Stimulated activated effector memory CD8-positive, alpha-beta T cell treated with anti-CD3 and anti-CD28 coated beads, Interleukin-12 subunit alpha, Interleukin-12 subunit beta, amount 100 ng/mL, for 72 hours (primary cell): Measurements from ENCODE around the gene CAMK2A.

ENCODE experiments used
- ATAC-seq: fragments of 150-1000 bp; cut with Tn5 transposase; 2 replicates; pipeline ENCODE4 v1.10.0; 2021
- DNase-seq, 2 donors: peaks; one replicate each; pipeline ENCODE4 v3.0.0; 2021 to 2022; ENCODE audit warnings: low spot score in 2 of 2
- H3K27ac Mint-ChIP-seq: one replicate; pipeline ENCODE4 v1.8.0; 2022; ENCODE audit warnings: mild to moderate bottlenecking, mixed read lengths
- H3K36me3 Mint-ChIP-seq: one replicate; pipeline ENCODE4 v1.8.0; 2022; ENCODE audit warnings: mild to moderate bottlenecking, mixed read lengths
- H3K4me1 Mint-ChIP-seq: one replicate; pipeline ENCODE4 v1.8.0; 2022; ENCODE audit warnings: mixed read lengths
- H3K4me3 Mint-ChIP-seq: one replicate; pipeline ENCODE4 v1.8.0; 2022; ENCODE audit warnings: mild to moderate bottlenecking, mixed read lengths
- H3K9me3 Mint-ChIP-seq: one replicate; pipeline ENCODE4 v1.8.0; 2022; ENCODE audit warnings: mixed read lengths

Gene CAMK2A

DNA sequence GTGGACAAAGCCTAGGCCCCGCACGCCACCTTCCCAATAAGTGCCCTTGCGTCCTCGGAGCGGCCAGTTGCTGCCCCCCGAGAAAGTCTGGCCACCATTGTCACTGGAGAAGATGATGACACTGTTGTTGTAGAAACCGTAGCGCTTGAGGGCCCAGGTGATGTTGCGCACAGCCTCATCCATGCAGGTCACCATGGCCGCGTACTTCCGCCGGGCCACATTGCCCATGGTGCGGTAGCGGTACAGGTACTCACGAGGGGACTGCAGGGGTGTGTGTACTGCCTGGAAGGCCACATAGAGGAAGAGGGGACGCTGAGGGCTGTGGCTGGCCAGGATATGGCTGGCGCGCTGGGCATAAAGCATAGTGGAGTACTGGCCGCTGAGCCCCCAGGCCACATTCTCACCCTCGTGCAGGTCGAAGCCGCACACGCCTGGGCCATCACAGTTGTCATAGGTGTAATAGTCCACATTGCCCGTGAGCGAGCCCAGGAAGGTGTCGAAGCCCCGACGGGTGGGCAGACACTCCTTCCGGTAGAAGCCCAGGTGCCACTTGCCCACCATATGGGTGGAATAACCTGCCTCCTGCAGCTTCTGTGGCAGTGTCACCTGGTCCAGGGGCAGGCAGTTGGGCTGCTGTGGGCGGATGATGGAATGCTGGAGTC is 8.5 kb upstream of the CAMK2A start:
- Mint-ChIP-seq H3K36me3 (no peaks in the 10 kb centered on the region), H3K27ac (no peak overlapping the region), H3K4me3 (no peak overlapping the region), H3K9me3 (no peaks in the 10 kb centered on the region), H3K4me1 (no peaks in the 10 kb centered on the region)
- DNase-seq, result no peak
- ATAC-seq, result no peak

DNA sequence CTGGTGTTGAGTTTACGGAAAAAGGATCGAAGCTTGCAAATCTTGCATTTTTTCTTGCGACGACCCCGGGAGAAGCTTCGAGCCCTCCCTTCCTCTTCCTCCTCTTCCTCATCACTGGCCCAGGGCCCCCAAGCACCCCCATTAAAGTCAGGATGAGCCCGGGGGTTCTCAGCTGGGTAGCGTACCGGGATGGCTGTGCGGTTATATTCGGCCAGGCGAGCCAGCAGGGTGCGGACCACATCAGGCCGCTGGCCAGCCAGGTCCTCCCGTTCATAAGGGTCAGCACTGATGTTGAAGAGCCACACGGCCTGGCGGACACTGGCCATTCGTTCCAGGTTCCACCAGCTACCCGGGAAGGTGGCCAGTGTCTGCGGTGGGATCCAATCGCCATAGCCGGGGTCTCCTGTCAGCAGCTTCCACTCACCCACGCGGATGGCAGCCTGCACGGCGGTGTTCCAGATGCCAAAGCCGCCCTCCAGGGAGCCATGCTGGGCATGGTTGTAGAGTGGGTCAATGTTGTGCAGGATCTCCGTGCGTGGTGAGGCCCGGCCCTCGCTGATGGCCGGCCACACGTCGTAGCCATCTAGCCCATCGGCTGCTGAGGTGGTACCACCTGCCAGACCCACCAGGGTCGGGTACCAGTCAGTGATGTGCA is 7.8 kb upstream of the CAMK2A start:
- no peak for DNase-seq
- H3K4me1 Mint-ChIP-seq, result no peaks in the 10 kb centered on the region
- no peak overlapping the region for H3K27ac Mint-ChIP-seq
- ATAC-seq, result no peak
- no peak overlapping the region for H3K4me3 Mint-ChIP-seq
- no peaks in the 10 kb centered on the region for H3K9me3 Mint-ChIP-seq
- no peaks in the 10 kb centered on the region for H3K36me3 Mint-ChIP-seq

DNA sequence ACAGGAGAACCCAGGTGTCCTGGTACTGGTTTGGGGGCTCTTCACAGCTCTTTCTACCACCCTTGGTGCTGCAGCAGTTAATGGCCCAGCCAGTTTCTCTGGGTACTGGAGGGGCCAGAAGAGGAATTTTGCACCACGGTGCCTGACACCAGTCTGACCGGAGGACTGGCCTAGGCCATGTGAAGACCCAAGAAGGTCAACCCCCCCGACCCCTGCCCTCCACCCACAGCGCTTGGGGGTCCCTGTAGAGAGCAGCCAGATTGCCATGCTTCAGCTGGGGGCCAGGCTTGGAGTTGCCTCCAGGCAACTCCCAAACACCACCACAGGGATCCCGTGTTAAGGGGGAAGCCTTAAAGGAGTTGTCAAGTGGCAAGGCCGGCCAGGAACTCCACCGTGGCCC is 6.9 kb upstream of the CAMK2A start:
- Mint-ChIP-seq H3K4me1 (no peaks in the 10 kb centered on the region), H3K27ac (no peak overlapping the region), H3K4me3 (no peak overlapping the region), H3K36me3 (no peaks in the 10 kb centered on the region), H3K9me3 (no peaks in the 10 kb centered on the region)
- DNase-seq (no peak), ATAC-seq (no peak)

DNA sequence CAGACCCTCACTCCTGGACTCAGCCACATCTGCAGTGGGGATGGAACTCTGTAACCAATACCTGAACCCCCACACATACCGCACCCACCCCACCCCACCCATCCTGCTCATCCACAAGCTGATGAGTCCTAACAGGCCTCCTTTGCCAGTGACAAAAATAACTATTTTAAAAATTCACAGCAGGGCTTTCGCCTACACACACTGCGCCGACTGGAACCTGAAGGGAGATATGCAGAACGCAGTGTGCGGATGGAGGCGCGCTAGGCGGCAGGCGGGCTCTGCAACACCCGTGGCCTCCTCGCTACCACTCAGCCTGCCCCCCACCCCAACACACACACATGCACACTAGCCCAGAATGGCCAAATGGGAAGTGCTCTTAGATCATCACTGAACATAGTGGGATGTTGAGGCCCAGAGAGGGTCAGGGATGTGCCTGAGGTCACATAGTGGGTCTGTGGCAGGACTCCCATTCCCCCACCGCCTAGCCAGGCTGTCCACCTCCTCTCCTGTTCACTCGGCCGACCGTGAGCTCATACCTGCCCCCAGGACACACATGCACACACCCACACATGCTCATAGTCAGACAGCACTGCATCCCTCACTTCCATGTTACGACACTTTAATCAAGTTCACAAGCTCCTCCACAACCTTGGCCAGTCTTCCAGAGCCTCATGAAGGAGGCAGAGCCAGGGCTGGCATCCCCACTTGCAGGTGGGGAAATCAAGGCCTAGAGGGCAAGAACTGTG is 6.3 kb upstream of the CAMK2A start:
- no peak overlapping the region for H3K4me3 Mint-ChIP-seq
- no peaks in the 10 kb centered on the region for H3K36me3 Mint-ChIP-seq
- no peaks in the 10 kb centered on the region for H3K9me3 Mint-ChIP-seq
- ATAC-seq, result no peak
- H3K27ac Mint-ChIP-seq, result no peak overlapping the region
- H3K4me1 Mint-ChIP-seq, result no peaks in the 10 kb centered on the region
- DNase-seq, result no peak

DNA sequence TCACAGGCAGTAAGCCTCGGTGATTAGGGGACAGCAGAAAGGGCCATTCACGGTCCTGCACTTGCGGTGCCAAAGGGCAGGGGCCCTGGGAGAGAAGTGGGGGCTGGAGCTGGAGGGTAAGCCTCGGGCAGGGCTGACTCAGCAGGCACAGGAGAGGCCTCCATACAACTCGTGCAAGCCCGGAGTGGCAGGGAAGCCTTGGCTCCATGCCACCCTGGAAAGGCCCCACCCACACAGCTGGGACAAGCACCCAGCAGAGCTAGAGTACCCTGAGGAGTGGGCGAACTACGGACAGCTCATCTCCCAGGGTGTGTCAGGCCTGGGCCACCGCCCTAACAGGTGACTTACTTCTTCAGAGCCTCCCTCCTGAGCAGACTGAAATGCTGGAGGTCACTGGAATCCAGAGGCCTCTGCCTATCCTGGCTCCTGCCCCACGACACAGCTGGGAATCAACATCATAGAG is 5.6 kb upstream of the CAMK2A start:
- H3K9me3 Mint-ChIP-seq, result no peaks in the 10 kb centered on the region
- no peak for DNase-seq
- peak; percentile 8 for ATAC-seq

DNA sequence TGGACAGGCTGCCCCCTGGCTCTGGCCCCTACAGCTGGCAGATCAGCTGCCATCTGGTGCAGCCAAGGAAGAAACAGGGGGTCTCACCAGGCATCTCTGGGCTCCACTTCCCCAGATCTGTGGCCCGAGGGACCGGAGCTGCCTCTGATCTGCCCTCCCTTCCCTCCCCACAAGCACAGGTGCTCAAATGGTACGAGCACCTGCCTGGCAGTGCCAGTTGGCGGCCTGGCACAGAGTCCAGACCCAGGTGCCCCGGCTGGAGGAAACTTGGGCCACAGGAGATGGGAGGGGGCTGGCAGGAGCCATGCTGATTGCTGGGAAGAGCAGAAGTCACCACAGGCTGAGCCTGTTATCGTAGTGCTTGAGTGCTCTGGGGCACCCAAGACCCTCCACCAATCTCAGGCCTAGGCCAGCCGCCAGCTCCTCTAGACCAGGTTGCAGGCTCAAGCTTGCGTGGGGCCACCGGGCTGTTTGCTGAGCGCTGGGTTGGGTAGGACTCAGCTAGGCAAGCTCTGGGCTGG is 5.0 kb upstream of the CAMK2A start:
- no peak overlapping the region for H3K27ac Mint-ChIP-seq
- no peak for DNase-seq
- H3K9me3 Mint-ChIP-seq, result no peaks in the 10 kb centered on the region
- H3K4me3 Mint-ChIP-seq, result no peak overlapping the region
- H3K36me3 Mint-ChIP-seq, result no peaks in the 10 kb centered on the region
- H3K4me1 Mint-ChIP-seq, result no peaks in the 10 kb centered on the region
- ATAC-seq, result no peak

More for the DNA sequence above, 5.6 kb upstream of the CAMK2A start:
- Mint-ChIP-seq H3K36me3 (no peaks in the 10 kb centered on the region), H3K27ac (no peak overlapping the region), H3K4me3 (no peak overlapping the region), H3K4me1 (no peaks in the 10 kb centered on the region)

DNA sequence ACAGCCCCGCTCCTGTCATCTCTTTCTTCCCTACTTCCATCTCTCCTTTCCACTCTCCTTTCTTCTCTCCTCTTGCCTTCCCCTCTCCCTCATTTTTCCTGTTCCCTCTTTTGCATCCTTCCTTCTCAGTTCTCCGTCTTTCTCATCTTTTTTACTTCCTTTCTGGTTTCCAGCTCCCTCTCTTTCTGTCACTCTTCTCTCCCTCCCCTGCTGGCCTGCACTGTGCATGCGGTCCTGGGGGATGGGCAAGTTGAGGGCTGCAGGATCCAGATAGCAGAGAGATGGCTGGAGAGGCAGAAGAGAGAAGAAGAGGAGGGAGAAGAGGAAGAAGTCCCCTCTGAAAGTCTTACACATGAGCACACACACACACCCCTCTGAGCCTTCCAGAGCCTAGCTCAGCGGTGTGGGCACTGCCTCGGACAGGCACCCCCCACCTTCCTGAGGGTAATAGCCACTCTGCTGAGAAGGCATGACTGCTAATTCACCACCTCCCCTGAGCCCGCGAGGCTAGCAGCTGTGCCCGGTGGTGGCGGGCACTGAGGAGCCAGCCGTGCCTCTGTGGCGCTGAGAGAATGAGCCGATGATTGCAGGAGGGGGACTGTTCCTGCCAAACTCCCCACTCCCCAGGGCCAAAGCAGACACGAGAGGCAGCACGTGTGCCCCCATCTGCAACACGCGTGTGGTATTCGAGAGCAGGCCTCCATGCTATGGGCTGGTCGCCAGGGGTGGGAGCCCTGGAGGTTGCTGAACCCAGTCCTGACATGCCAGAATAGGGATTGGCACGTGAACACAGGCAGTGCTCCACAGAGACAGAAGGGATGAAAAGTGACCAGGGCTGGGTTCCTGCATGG is 3.7 kb upstream of the CAMK2A start:
- Mint-ChIP-seq H3K4me1 (no peaks in the 10 kb centered on the region), H3K9me3 (no peaks in the 10 kb centered on the region), H3K36me3 (no peaks in the 10 kb centered on the region), H3K27ac (no peak overlapping the region), H3K4me3 (no peak overlapping the region)
- no peak for ATAC-seq
- no peak for DNase-seq

DNA sequence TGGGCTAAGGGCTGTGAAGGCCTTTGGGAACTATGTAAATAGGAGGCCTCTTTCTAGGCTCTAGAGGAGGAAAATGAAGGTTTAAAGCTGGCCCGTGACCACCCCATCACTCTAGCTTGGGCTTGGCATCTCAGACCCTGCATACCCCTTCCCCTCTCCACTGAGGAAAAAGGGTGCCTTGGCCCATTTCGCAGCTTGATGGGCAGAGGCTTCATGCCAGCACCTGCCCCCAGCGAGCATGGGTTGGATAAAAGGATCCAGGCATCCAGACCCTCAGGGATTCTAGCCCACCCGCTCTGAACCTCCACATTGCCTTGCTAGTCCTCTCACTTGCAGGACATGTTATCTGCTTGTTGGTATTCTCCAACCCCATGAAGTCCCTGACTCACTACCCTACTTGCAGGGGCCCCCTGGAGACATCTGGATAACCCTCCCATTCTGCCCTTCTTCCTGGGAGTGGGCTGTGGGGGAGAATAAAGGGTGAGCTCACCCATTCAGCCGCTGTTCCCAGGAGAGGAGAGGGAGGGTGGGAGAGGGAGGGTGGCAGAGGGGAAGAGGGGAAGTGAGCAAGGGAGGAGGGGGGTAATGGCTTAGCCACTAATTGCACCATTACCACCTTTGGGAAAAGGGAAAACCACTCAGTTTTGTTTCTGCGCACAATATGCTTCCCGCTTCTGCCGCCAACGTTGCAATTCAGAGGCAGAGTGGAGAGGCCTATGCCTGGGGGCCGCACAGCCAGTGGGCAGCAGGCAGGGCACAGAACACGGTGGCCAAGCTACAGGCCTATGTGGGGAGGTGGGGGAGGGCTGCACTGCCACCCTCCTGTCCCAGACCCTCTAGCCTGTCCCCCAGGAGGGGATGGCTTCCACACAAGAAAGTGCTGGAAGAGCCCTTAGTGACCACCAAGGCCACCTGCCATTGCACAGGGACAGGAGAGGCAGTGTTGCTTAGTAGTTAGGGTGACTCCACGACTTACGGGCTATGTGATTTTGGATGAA is 2.1 kb upstream of the CAMK2A start:
- H3K9me3 Mint-ChIP-seq, result no peaks in the 10 kb centered on the region
- H3K36me3 Mint-ChIP-seq, result no peaks in the 10 kb centered on the region
- no peak overlapping the region for H3K4me3 Mint-ChIP-seq
- ATAC-seq, result no peak
- H3K4me1 Mint-ChIP-seq, result no peaks in the 10 kb centered on the region
- no peak for DNase-seq
- H3K27ac Mint-ChIP-seq, result no peak overlapping the region

DNA sequence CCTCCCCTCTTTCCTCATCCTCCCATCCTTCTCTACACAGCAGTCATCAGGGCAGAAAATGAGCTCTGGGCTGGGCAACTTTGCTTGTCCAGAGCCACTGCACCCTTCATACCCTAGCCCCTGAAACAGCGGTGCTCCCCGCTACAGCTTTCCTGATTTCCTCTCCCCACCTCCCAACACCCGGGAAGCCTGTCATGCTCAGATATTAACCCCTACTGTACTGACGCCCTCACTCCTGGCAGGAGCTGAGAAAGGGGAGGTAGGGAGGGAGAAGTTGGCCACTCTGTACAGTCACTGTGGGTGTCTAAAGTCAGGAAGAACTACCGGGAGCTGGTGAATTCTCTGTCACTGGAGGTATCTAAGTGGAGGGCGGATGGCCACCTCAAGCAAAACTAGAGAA is 782 bp downstream of the CAMK2A start:
- no peak for ATAC-seq
- no peak for DNase-seq
- H3K36me3 Mint-ChIP-seq, result no peaks in the 10 kb centered on the region
- no peaks in the 10 kb centered on the region for H3K4me1 Mint-ChIP-seq
- no peak overlapping the region for H3K4me3 Mint-ChIP-seq
- no peaks in the 10 kb centered on the region for H3K9me3 Mint-ChIP-seq
- H3K27ac Mint-ChIP-seq, result no peak overlapping the region

DNA sequence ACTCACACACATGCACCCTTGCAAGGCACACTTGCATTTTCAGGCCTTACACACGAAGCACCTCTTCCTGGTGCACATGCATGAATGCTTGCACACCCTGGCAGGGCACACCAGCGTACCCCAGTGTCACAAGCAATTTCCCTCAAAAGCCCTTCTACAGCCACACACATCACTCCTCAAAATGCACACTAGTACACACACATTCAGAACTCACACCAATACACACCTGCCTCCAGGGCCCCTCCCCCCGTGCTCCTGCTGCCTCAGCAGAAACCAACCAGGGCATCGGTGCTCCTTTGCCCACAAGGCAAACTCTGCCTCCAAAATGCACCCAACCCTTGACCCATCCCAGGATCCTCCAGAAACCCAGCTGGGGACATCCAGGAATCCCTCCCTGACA is 1.2 kb downstream of the CAMK2A start:
- Mint-ChIP-seq H3K4me1 (no peaks in the 10 kb centered on the region), H3K36me3 (no peaks in the 10 kb centered on the region), H3K27ac (no peak overlapping the region), H3K9me3 (no peaks in the 10 kb centered on the region), H3K4me3 (no peak overlapping the region)
- DNase-seq (no peak), ATAC-seq (no peak)

DNA sequence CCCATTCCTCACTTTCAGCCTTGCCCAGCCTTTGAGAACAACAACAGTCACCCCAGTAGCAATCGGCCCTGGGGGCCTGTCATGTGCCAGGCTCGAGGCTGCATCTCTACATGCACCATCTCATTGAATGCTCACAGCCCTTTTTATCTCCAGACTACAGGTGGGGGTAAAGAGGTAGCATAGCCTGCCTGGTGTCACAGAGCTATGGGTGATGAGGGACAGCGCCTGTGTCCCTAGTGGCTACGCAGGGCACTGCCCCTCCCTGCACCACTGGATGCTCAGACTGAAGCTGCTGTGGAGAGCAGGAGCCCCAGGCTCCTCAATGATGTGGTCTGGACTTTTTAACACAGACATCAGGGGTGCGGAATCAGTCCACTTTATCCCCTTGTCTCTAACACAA is 2.8 kb downstream of the CAMK2A start:
- Mint-ChIP-seq H3K36me3 (no peaks in the 10 kb centered on the region), H3K4me3 (no peak overlapping the region), H3K9me3 (no peaks in the 10 kb centered on the region), H3K27ac (no peak overlapping the region), H3K4me1 (no peaks in the 10 kb centered on the region)
- ATAC-seq (peak; percentile 40), DNase-seq (no peak)

DNA sequence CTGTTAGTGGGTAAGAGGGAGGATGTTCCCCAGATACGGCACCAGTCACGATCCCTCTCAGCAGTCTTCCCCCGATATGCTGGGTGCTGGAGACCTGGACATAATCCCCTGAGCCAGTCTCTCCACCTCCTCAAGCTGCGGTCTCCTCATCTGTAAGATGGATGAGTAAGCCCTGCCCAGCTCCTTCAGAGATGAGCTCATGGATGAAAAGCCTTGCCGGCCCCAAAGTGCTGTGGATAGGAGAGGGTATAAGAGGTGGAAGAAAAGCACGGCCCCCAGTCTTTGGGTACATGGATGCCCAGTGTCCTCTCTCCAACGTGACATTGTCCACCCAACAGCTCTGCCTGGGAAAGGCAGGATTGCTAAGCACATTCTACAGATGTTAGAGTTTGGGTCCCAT is 4.5 kb downstream of the CAMK2A start:
- Mint-ChIP-seq H3K27ac (no peak overlapping the region), H3K36me3 (no peaks in the 10 kb centered on the region), H3K9me3 (no peaks in the 10 kb centered on the region), H3K4me3 (no peak overlapping the region), H3K4me1 (no peaks in the 10 kb centered on the region)
- DNase-seq, result no peak
- ATAC-seq, result no peak

DNA sequence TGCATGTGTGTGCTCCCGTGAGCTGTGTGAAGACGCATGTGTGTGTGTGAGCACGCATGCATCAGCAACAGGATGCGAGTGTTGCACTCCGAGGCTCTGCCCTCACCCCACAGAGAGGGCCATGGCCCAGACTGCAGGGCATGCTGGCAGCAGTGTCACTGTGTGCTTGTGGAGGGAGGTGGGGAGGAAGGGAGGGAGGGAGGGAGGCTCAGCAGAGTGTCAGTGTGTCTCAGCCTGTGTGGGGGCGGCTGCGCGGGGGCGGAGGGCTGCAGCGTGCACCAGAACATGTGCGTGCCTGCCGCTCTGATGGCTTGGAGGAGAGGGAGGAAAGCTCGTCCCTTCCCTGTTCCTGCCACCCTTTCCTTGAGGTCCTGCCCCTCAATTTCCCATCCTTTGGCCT is 5.3 kb downstream of the CAMK2A start:
- H3K4me1 Mint-ChIP-seq, result no peaks in the 10 kb centered on the region
- H3K36me3 Mint-ChIP-seq, result no peaks in the 10 kb centered on the region
- DNase-seq (no peak), ATAC-seq (peak; percentile 7)
- H3K4me3 Mint-ChIP-seq, result no peak overlapping the region
- H3K27ac Mint-ChIP-seq, result no peak overlapping the region
- H3K9me3 Mint-ChIP-seq, result no peaks in the 10 kb centered on the region

DNA sequence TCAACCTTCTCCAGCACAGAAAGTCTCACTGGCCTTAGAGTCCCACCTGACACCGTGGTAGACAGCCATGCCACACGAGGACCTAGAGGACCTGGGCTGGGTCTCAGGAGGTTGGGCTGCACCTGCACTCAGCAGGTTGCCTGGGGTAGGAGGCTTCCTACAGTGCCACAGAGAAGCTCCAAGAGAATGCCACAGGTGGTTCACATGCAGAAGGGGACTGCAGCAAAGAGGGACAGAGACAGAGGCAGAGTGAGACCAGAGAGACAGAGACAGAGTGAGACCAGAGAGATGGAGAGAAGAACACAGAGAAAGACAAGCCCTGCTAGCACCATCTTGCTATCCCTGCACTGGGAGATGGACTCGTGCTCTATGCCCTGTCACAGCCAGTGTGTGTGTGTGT is 5.7 kb downstream of the CAMK2A start:
- no peak for ATAC-seq
- H3K4me1 Mint-ChIP-seq, result no peaks in the 10 kb centered on the region

More for the DNA sequence above, 5.7 kb downstream of the CAMK2A start:
- Mint-ChIP-seq H3K4me3 (no peak overlapping the region), H3K9me3 (no peaks in the 10 kb centered on the region), H3K27ac (no peak overlapping the region), H3K36me3 (no peaks in the 10 kb centered on the region)
- no peak for DNase-seq
